Measurements from ENCODE around the gene ZNF562.
"Not testable (repeated sequence)": the region's sequence is repeated elsewhere in the genome, so short reads cannot be mapped to it uniquely, and the experiment has no call there.

The ZNF562 gene

DNA sequence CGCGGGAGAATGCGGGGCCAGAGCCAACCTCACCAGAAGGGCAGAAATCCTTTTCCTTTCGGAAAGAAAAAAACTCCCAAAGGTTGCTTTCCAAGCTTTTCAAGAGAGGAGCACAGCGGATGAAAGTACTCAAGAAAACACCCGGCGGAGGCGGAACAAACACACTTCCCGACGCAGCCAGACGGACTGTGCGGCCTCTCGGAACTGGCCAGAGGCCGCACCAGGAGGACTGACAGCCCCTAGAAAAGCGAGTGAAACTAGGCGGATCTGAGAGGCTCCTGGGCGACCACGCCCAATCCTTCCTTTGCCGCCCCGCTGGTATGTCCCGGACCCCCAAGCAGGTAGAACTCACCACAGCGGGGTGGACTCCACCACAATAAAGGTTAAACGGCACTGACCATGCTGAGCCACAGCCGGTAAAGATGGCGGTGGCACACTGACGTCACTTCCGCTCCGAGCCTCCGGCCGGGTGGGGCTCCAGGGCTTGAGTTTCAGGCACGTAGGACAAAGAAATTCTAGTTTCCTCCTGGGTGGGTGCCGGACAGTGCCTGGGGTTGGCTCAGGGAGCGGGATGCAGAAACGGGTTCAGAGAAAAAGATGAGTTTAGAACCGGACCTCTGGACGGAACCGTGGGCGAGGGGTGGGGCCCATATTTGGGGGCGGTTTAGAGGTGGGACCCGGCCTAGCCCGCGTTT lies at the start of gene ZNF562:
Gene ZNF562, minus strand, starts transcription at position 438 of the 695 bp plus-strand sequence. CDS start 14,356 bp downstream, outside the sequence.
- Histone ChIP-seq H3K4me3 (ENCODE audit: low read length) (peak within 1 kb of the TSS; percentile 64), H3K36me3 (ENCODE audit: control insufficient read depth, insufficient read depth, low read length) (no peaks in the 10 kb centered on the region), H3K27ac (ENCODE audit: low read length) (no peak within 1 kb of the TSS), H3K27me3 (ENCODE audit: control insufficient read depth, insufficient read depth, low read length) (no peaks in the 10 kb centered on the region), H3K9me3 (ENCODE audit: control insufficient read depth, insufficient read depth, low read length) (no peaks in the 10 kb centered on the region; the same call in 1 of the 2 replicates), H3K4me1 (ENCODE audit: control insufficient read depth, insufficient read depth, low read length) (no peaks in the 10 kb centered on the region)
- WGBS (ENCODE audit: insufficient coverage, insufficient read length): no CpG with 5 or more reads among the region's 42 CpGs
- peak; percentile 55 for DNase-seq (ENCODE audit: low read depth, low spot score)

DNA sequence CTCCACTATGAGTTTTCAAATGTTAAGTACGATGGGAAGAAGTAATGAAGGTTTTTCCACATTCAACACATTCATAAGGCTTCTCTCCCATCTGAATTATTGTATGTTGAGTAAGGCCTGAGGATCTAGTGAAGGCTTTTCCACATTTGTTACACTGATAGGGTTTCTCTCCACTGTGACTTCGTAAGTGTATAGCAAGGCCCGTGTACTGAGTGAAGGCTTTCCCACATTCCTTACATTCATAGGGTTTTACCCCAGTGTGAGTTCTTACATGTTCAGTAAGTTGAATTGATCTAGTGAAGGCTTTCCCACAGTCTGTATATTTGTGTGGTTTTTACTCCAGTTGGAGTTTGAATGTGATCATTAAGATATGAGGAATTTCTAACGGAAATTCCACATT lies 49.3 kb upstream of the ZNF562 start:
- DNase-seq (ENCODE audit: low read depth, low spot score): no peak
- Histone ChIP-seq H3K27ac (ENCODE audit: low read length) (no peak overlapping the region), H3K4me1 (ENCODE audit: control insufficient read depth, insufficient read depth, low read length) (0 out of 2 replicates have a peak, but pooled peaks cover 2% of the 10 kb centered on the region), H3K36me3 (ENCODE audit: control insufficient read depth, insufficient read depth, low read length) (no peaks in the 10 kb centered on the region; the same call in 1 of the 2 replicates), H3K9me3 (ENCODE audit: control insufficient read depth, insufficient read depth, low read length) (no peaks in the 10 kb centered on the region), H3K4me3 (ENCODE audit: low read length) (no peak overlapping the region), H3K27me3 (ENCODE audit: control insufficient read depth, insufficient read depth, low read length) (no peaks in the 10 kb centered on the region)
- no CpG with 5 or more reads among the region's 4 CpGs for WGBS (ENCODE audit: insufficient coverage, insufficient read length)

DNA sequence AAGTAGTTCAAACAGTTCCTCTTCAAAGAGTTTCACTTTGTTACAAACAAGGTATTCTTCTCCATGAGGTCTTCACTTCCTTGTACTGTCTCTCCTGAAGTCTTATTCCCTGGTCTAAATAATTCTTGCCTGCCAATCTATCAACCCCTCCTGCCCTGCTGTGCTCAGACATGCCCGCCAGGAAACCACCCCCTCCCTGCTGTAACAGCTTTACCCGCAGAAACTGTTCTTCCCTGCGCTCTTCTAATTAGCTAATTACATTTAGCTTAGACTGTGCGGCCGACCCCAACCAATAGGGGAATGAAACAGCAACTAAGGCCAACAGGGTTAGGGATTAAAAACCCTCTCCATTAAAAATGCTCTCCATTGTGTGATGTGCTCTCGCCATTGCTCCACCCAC lies 47.0 kb upstream of the ZNF562 start:
- Histone ChIP-seq H3K4me1 (ENCODE audit: control insufficient read depth, insufficient read depth, low read length) (0 out of 2 replicates have a peak, but pooled peaks cover 2% of the 10 kb centered on the region), H3K27ac (ENCODE audit: low read length) (no peak overlapping the region), H3K27me3 (ENCODE audit: control insufficient read depth, insufficient read depth, low read length) (no peaks in the 10 kb centered on the region), H3K9me3 (ENCODE audit: control insufficient read depth, insufficient read depth, low read length) (no peaks in the 10 kb centered on the region), H3K4me3 (ENCODE audit: low read length) (no peak overlapping the region), H3K36me3 (ENCODE audit: control insufficient read depth, insufficient read depth, low read length) (no peaks in the 10 kb centered on the region)
- DNase-seq (ENCODE audit: low read depth, low spot score): no peak
- no CpG with 5 or more reads among the region's 6 CpGs for WGBS (ENCODE audit: insufficient coverage, insufficient read length)

DNA sequence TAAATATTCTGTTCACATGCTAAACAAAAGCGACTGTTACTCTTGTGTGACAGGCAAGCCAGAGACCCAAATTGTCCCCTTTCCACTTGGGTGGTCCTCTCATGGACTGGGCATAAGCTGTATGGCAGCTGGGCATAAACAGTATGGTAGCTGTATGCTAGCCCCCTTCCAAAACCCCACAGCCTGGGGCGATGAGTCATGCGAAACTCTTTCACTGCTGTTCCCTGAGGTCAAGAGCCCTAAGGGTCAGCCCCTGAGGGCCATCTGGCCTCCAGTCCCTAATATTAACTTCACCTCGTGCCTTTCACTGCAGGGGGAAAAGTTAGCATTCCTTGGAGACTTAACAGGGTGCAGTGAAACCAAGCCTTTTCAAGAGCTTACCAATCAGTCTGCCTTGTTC lies 45.6 kb upstream of the ZNF562 start:
- H3K4me1 ChIP-seq (ENCODE audit: control insufficient read depth, insufficient read depth, low read length): 0 out of 2 replicates have a peak, but pooled peaks cover 2% of the 10 kb centered on the region
- no CpG with 5 or more reads among the region's 4 CpGs for WGBS (ENCODE audit: insufficient coverage, insufficient read length)
- DNase-seq (ENCODE audit: low read depth, low spot score): no peak
- H3K4me3 ChIP-seq (ENCODE audit: low read length): no peak overlapping the region
- no peaks in the 10 kb centered on the region for H3K36me3 ChIP-seq (ENCODE audit: control insufficient read depth, insufficient read depth, low read length)
- no peaks in the 10 kb centered on the region for H3K27me3 ChIP-seq (ENCODE audit: control insufficient read depth, insufficient read depth, low read length)
- no peak overlapping the region for H3K27ac ChIP-seq (ENCODE audit: low read length)
- no peaks in the 10 kb centered on the region for H3K9me3 ChIP-seq (ENCODE audit: control insufficient read depth, insufficient read depth, low read length)

DNA sequence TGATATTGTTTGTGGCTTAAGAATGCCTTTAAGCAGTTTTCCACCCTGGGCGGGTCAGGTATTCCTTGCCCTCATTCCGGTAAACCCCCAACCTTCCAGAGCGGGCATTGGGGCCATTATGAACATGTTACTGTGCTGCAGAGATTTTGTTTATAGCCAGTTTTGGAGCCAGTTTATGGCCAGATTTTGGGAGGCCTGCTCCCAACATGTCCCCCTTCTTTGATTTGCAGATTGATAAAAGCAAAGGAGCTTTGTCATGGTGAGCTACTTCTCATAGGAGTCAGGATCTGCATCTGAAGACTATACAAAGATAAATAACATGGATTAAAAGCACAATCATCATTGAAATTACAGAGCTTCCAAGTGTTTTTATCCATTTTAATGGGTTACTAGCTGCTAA lies 36.9 kb upstream of the ZNF562 start:
- no peak overlapping the region for H3K4me3 ChIP-seq (ENCODE audit: low read length)
- H3K4me1 ChIP-seq (ENCODE audit: control insufficient read depth, insufficient read depth, low read length): no peaks in the 10 kb centered on the region
- no peaks in the 10 kb centered on the region; the same call in 1 of the 2 replicates for H3K9me3 ChIP-seq (ENCODE audit: control insufficient read depth, insufficient read depth, low read length)
- no CpG with 5 or more reads among the region's 3 CpGs for WGBS (ENCODE audit: insufficient coverage, insufficient read length)
- no peak for DNase-seq (ENCODE audit: low read depth, low spot score)
- H3K27me3 ChIP-seq (ENCODE audit: control insufficient read depth, insufficient read depth, low read length): no peaks in the 10 kb centered on the region
- no peak overlapping the region for H3K27ac ChIP-seq (ENCODE audit: low read length)
- no peaks in the 10 kb centered on the region for H3K36me3 ChIP-seq (ENCODE audit: control insufficient read depth, insufficient read depth, low read length)

DNA sequence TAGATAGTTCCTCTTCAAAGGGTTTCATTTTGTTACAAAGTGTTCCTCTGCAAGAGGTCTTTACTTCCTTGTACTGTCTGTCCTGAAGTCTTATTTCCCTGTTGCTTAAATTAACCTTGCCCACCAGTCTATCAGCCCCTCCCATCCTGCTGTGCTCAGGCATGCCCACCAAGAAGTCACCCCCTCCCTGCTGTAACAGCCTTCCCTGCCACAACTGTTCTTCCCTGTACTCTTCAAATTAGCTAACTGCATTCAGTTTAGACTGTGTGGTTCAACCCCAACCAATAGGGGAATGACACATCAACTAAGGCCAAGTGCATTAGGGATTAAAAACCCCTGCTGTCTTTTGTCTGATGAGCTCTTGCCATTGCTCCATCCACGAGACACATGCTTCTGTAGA lies 34.4 kb upstream of the ZNF562 start:
- DNase-seq (ENCODE audit: low read depth, low spot score): no peak
- no peaks in the 10 kb centered on the region for H3K27me3 ChIP-seq (ENCODE audit: control insufficient read depth, insufficient read depth, low read length)
- WGBS (ENCODE audit: insufficient coverage, insufficient read length): no CpG with 5 or more reads among the region's 1 CpG

DNA sequence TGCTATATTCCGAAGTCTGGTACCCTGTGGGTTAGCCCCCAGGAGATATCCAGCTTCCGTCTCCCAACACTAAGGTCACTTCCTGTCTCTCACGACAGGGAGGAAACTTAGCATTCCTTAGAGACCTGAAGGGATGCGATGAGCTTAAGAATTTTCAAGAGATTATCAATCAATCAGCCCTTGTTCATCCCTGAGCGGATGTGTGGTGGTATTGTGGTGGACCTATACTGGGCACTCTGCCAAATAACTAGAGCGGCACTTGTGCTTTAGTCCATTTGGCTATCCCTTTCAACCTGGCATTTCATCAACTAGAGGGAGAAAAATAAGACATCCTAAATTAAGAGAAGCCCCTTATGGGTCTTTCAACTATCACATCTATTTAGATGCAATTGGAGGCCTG lies 30.9 kb upstream of the ZNF562 start:
- no CpG with 5 or more reads among the region's 6 CpGs for whole genome bisulfite sequencing (ENCODE audit: insufficient coverage, insufficient read length)
- H3K4me3 ChIP-seq (ENCODE audit: low read length): no peak overlapping the region
- no peak for DNase-seq (ENCODE audit: low read depth, low spot score)
- no peak overlapping the region for H3K27ac ChIP-seq (ENCODE audit: low read length)
- no peaks in the 10 kb centered on the region for H3K9me3 ChIP-seq (ENCODE audit: control insufficient read depth, insufficient read depth, low read length)
- H3K36me3 ChIP-seq (ENCODE audit: control insufficient read depth, insufficient read depth, low read length): no peaks in the 10 kb centered on the region
- H3K27me3 ChIP-seq (ENCODE audit: control insufficient read depth, insufficient read depth, low read length): no peaks in the 10 kb centered on the region
- no peaks in the 10 kb centered on the region for H3K4me1 ChIP-seq (ENCODE audit: control insufficient read depth, insufficient read depth, low read length)

More for the DNA sequence above, 34.4 kb upstream of the ZNF562 start:
- no peaks in the 10 kb centered on the region for H3K36me3 ChIP-seq (ENCODE audit: control insufficient read depth, insufficient read depth, low read length)
- no peaks in the 10 kb centered on the region for H3K4me1 ChIP-seq (ENCODE audit: control insufficient read depth, insufficient read depth, low read length)
- H3K27ac ChIP-seq (ENCODE audit: low read length): no peak overlapping the region
- H3K4me3 ChIP-seq (ENCODE audit: low read length): no peak overlapping the region
- H3K9me3 ChIP-seq (ENCODE audit: control insufficient read depth, insufficient read depth, low read length): no peaks in the 10 kb centered on the region; the same call in 1 of the 2 replicates

DNA sequence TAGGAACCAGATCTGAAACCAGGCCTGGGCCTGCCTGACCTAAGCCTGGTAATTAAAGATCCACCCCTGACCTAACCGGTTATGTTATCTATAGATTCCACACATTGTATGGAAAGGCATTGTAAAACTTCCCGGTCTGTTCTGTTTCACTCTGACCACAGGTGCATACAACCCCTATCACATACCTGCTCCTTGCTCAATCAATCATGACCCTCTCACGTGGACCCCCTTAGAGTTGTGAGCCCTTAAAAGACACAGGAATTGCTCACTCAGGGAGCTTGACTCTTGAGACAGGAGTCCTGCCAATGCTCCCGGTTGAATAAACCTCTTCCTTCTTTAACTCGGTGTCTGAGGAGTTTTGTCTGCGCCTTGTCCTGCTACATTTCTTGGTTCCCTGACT lies 27.3 kb upstream of the ZNF562 start:
- H3K27ac ChIP-seq (ENCODE audit: low read length): no peak overlapping the region
- no CpG with 5 or more reads among the region's 6 CpGs for WGBS (ENCODE audit: insufficient coverage, insufficient read length)
- no peaks in the 10 kb centered on the region for H3K4me1 ChIP-seq (ENCODE audit: control insufficient read depth, insufficient read depth, low read length)
- H3K9me3 ChIP-seq (ENCODE audit: control insufficient read depth, insufficient read depth, low read length): no peaks in the 10 kb centered on the region
- H3K36me3 ChIP-seq (ENCODE audit: control insufficient read depth, insufficient read depth, low read length): no peaks in the 10 kb centered on the region; the same call in 1 of the 2 replicates
- no peak for DNase-seq (ENCODE audit: low read depth, low spot score)
- no peak overlapping the region for H3K4me3 ChIP-seq (ENCODE audit: low read length)
- no peaks in the 10 kb centered on the region for H3K27me3 ChIP-seq (ENCODE audit: control insufficient read depth, insufficient read depth, low read length)

DNA sequence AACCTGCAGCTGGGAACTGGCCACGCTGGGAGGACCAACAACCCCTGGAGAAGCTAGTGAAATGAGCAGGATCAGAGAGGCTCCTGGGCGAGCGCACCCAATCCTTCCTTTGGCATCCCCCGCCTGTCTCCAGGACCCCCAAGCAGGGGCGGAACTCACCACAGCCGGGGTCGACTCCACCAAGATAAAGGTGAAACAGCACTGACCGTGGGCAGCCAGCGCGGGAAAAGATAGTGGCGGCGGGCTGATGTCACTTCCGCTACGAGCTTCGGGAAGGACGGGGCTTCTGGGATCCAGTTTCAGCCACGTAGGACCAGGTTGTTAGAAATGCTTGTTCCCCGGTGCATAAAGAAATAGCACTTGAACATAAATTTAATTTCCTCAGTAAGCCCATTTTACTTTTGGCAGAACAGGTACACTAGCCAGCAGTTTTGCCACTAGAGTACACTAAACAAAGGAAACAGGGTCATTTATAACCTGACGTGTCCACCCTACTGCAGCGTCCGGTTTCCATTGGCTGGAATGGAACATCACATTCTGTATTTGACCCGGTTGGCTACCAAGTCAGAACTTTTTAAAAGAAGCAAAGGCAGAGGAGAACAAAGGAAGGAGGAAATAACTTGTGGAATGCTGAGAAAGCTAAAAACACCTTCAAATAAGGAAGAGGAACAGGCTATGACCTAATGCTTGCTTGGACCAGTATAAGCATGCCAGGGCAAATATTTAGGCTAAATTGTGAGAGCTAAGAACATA lies 25.5 kb upstream of the ZNF562 start:
- Histone ChIP-seq H3K4me1 (ENCODE audit: control insufficient read depth, insufficient read depth, low read length) (no peaks in the 10 kb centered on the region), H3K36me3 (ENCODE audit: control insufficient read depth, insufficient read depth, low read length) (no peaks in the 10 kb centered on the region; the same call in 1 of the 2 replicates), H3K27me3 (ENCODE audit: control insufficient read depth, insufficient read depth, low read length) (no peaks in the 10 kb centered on the region), H3K9me3 (ENCODE audit: control insufficient read depth, insufficient read depth, low read length) (no peaks in the 10 kb centered on the region), H3K27ac (ENCODE audit: low read length) (no peak overlapping the region), H3K4me3 (ENCODE audit: low read length) (no peak overlapping the region)
- no peak for DNase-seq (ENCODE audit: low read depth, low spot score)
- no CpG with 5 or more reads among the region's 22 CpGs for WGBS (ENCODE audit: insufficient coverage, insufficient read length)

DNA sequence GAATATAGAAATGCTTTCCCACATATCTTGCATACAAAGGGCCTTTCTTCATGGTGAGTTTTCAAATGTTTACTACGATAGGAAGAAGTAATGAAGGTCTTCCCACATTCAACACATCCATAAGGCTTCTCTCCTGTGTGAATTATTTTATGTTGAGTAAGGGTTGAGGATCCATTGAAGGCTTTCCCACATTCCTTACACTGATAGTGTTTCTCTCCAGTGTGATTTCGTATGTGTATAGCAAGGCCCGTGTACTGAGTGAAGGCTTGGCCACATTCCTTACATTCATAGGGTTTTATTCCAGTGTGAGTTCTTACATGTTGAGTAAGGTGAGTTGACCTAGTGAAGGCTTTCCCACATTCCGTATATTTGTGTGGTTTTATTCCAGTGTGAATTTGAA lies 15.4 kb upstream of the ZNF562 start:
- H3K27ac ChIP-seq (ENCODE audit: low read length); H3K9me3 ChIP-seq (ENCODE audit: control insufficient read depth, insufficient read depth, low read length); H3K4me3 ChIP-seq (ENCODE audit: low read length); H3K36me3 ChIP-seq (ENCODE audit: control insufficient read depth, insufficient read depth, low read length); DNase-seq (ENCODE audit: low read depth, low spot score); H3K4me1 ChIP-seq (ENCODE audit: control insufficient read depth, insufficient read depth, low read length); H3K27me3 ChIP-seq (ENCODE audit: control insufficient read depth, insufficient read depth, low read length): not testable (repeated sequence)
- WGBS (ENCODE audit: insufficient coverage, insufficient read length): no CpG with 5 or more reads among the region's 4 CpGs
